ENCODE data around the gene MAD1L1. TPM values are rescaled to one million over a fixed set of nuclear protein-coding genes. Genes with fewer than 3 reads are reported as not detected.

Gene MAD1L1
- total RNA-seq: 34.4 and 44.9 TPM in 2 replicates

GRCh38 chr7:2232766-2233520, at the start of gene MAD1L1:
MAD1L1 (minus strand) TSS chr7:2232945; CDS start chr7:2230133, 2,812 bp downstream.

GRCh38 chr7:2241580-2242540, 9.1 kb upstream of the MAD1L1 start, which contains the start of the genes MRM2 and NUDT1:
MRM2 (minus strand) TSS chr7:2242205; CDS start chr7:2242169, 36 bp downstream.
NUDT1 (plus strand) TSS chr7:2242226; CDS start chr7:2244575, 2,349 bp downstream.

Other genes starting within 250 kb of the MAD1L1 start
- 11.6 and 13.4 TPM in 2 replicates for gene MRM2, start 9.3 kb upstream of the MAD1L1 start, total RNA-seq
- 11.2 and 12.2 TPM in 2 replicates for gene NUDT1, start 9.3 kb upstream of the MAD1L1 start, total RNA-seq
- 17.2 and 41.7 TPM in 2 replicates for gene SNX8, start 81.5 kb upstream of the MAD1L1 start, total RNA-seq
- gene EIF3B, start 121.9 kb upstream of the MAD1L1 start, total RNA-seq: 205 and 273 TPM in 2 replicates
- 4.5 and 10.8 TPM in 2 replicates for gene CHST12, start 170.7 kb upstream of the MAD1L1 start, total RNA-seq
- gene GRIFIN, start 243.5 kb upstream of the MAD1L1 start, total RNA-seq: not detected in 2 replicates

Measured in smooth muscle cell of the umbilical artery (primary cell).